ENCODE data around the gene PLBD2. TPM values are rescaled to one million over a fixed set of nuclear protein-coding genes. Genes with fewer than 3 reads are reported as not detected.
A peak's percentile ranks its signal among the peaks of the same experiment; 100 is the strongest.

The PLBD2 gene
- total and polyA plus RNA-seq, 9 of the 15 experiments (the other 6 are each of a cell fraction or from before 2014, with no cell fraction given) = 2.4 to 37.4 (median 6.0) TPM

DNA sequence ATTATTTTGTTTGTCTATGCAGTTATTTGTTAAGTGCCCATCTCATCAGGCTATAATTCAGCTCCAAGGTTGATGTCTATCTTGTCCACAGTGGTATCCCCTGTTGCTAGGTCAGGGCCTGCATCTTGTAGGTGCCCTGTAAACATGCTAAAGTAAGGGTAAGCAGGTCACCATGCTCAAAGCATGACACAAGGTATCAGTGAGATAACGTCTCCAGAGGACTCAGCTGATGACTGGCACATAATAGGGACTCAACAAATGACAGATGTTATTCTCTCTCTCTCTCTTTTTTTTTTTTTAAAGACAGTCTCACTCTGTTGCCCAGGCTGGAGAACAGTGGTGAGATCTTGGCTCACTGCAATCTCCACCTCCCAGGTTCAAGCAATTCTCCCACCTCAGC lies 66.1 kb downstream of the PLBD2 start (continued):
- no peak for TF ChIP-seq SMC3 (conservative IDR thresholded peaks at IDR 0.05; ENCODE audit: insufficient read depth, low read depth, low read length)
- TF ChIP-seq FOXK2 (conservative IDR thresholded peaks at IDR 0.05 in 1 of 2, IDR thresholded peaks at IDR 0.05 in 1 of 2; ENCODE audit: low read depth in 2 of 2) = no peak

DNA sequence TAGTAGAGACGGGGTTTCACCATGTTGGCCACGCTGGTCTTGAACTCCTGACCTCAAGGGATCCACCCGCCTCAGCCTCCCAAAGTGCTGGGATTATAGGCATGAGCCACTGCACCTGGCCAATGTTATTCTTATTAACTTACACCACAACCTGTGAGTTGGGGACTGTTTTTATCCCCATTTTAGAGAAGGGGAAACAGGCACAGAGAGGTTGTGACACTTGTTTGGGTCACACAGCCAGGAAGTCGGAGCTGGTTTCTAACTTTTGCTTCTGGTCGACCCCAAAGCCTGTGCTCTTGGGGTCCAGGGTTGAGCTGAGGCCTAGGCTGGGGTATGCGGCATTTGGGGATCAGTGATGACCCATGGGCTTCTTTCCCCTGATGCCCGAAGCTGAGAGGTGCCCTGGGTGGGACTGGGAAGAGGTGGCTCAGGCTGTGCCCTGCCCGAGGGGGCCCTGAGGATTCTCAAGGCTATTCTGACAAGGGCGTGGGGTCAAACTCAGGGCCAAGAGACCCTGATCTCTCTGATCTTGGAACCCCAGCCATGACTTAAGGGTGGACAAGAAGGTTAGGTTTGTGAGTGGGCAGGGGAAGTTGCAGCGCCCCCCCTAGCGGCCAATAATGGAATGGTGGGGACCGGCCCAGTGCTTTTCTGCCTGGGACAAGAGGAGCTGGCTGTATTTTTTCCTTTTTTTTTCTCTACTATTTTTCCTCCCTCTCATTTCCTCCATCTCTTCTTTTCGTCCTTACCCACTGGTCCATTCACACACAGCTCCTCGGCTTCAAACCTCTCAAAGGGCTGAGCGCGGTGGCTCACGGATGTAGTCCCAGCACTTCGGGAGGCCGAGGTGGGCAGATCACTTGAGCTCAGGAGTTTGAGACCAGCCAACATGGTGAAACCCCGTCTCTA lies 66.8 kb downstream of the PLBD2 start:
- peaks cover 5% of the 10 kb centered on the region; the same call in 1 of the 3 replicates for H3K36me3 ChIP-seq (ENCODE audit: control insufficient read depth, insufficient read depth, low read length)
- H3K4me3 ChIP-seq = no peak overlapping the region
- peak overlapping the region in 1 of 2 experiments; percentile 8; a peak in 1 of 4 replicates for H3K9ac ChIP-seq (ENCODE audit: insufficient read depth in 1 of 2, low read depth in 2 of 2, low read length in 2 of 2)
- H3K9me3 ChIP-seq (replicated peaks; ENCODE audit: control insufficient read depth, insufficient read depth, low read depth, low read length) = peaks cover 2% of the 10 kb centered on the region
- peaks cover 13% of the 10 kb centered on the region for H3K79me2 ChIP-seq (ENCODE audit: control insufficient read depth, insufficient read depth, low read length)
- 54% methylated on average over 19 of the region's 20 CpGs for WGBS (ENCODE audit: insufficient coverage, low coverage, missing lambda C conversion rate)
- ATAC-seq (peak; percentile 77), FAIRE-seq (peak; percentile 51), DNase-seq (ENCODE audit: extremely low read depth in 1 of 4, low spot score in 3 of 4) (peak; percentile 69 to 77 (median 73))
- ChIA-PET CTCF (ENCODE audit: low intra/inter-chr PET ratio) (interaction anchor here (0.7 to 1.5 kb wide), 3 partner anchors 112 to 487 kb away, joined by 3 to 7 read pairs (median 3); no protein-coding TSS in a partner anchor), POLR2A (interaction anchor here (0.6 to 1.3 kb wide), 5 partner anchors 11 to 442 kb away, joined by 3 to 5 read pairs (median 3); no protein-coding TSS in a partner anchor)
- no peak overlapping the region for H3K4me2 ChIP-seq (ENCODE audit: insufficient read depth, low read length)
- peaks cover 28% of the 10 kb centered on the region in 2 experiments for H3K4me1 ChIP-seq (replicated peaks in 1 of 2; ENCODE audit: control insufficient read depth in 2 of 2, insufficient read depth in 2 of 2, low read length in 2 of 2)
- no TSS peak for BruUV-seq (replicated peaks)
- H3K27me3 ChIP-seq (ENCODE audit: control insufficient read depth in 2 of 2, insufficient read depth in 2 of 2, low read length in 2 of 2) = no peaks in the 10 kb centered on the region
- intact Hi-C loops (cut with micrococcal nuclease) (loop anchor here (1.0 to 5.0 kb wide), 4 partner anchors 67 to 228 kb away; partner anchors contain the start of gene PLBD2), in situ Hi-C loops (cut with MboI) (loop anchor here (25.0 kb wide), 1 partner anchor 238 kb away; the partner anchor contains the start of genes DDX54 and RITA1)
- no peak overlapping the region for H2AFZ ChIP-seq (ENCODE audit: low read depth, low read length)
- H4K20me1 ChIP-seq (replicated peaks; ENCODE audit: control insufficient read depth, insufficient read depth, low read length) = no peaks in the 10 kb centered on the region
- no peaks in the 10 kb centered on the region for H3K9me1 ChIP-seq (ENCODE audit: control insufficient read depth, insufficient read depth, low read length)
- H3K27ac ChIP-seq (ENCODE audit: extremely low read depth, low read depth, low read length) = no peak overlapping the region
- 0 out of 2 replicates have a peak, but pooled peaks have one; percentile 24 for TF ChIP-seq SP1 (CRISPR knock-in tag; IDR thresholded peaks at IDR 0.05)
- peak; percentile 99 for TF ChIP-seq BCOR (IDR thresholded peaks at IDR 0.05)
- TF ChIP-seq, protein P1, sequence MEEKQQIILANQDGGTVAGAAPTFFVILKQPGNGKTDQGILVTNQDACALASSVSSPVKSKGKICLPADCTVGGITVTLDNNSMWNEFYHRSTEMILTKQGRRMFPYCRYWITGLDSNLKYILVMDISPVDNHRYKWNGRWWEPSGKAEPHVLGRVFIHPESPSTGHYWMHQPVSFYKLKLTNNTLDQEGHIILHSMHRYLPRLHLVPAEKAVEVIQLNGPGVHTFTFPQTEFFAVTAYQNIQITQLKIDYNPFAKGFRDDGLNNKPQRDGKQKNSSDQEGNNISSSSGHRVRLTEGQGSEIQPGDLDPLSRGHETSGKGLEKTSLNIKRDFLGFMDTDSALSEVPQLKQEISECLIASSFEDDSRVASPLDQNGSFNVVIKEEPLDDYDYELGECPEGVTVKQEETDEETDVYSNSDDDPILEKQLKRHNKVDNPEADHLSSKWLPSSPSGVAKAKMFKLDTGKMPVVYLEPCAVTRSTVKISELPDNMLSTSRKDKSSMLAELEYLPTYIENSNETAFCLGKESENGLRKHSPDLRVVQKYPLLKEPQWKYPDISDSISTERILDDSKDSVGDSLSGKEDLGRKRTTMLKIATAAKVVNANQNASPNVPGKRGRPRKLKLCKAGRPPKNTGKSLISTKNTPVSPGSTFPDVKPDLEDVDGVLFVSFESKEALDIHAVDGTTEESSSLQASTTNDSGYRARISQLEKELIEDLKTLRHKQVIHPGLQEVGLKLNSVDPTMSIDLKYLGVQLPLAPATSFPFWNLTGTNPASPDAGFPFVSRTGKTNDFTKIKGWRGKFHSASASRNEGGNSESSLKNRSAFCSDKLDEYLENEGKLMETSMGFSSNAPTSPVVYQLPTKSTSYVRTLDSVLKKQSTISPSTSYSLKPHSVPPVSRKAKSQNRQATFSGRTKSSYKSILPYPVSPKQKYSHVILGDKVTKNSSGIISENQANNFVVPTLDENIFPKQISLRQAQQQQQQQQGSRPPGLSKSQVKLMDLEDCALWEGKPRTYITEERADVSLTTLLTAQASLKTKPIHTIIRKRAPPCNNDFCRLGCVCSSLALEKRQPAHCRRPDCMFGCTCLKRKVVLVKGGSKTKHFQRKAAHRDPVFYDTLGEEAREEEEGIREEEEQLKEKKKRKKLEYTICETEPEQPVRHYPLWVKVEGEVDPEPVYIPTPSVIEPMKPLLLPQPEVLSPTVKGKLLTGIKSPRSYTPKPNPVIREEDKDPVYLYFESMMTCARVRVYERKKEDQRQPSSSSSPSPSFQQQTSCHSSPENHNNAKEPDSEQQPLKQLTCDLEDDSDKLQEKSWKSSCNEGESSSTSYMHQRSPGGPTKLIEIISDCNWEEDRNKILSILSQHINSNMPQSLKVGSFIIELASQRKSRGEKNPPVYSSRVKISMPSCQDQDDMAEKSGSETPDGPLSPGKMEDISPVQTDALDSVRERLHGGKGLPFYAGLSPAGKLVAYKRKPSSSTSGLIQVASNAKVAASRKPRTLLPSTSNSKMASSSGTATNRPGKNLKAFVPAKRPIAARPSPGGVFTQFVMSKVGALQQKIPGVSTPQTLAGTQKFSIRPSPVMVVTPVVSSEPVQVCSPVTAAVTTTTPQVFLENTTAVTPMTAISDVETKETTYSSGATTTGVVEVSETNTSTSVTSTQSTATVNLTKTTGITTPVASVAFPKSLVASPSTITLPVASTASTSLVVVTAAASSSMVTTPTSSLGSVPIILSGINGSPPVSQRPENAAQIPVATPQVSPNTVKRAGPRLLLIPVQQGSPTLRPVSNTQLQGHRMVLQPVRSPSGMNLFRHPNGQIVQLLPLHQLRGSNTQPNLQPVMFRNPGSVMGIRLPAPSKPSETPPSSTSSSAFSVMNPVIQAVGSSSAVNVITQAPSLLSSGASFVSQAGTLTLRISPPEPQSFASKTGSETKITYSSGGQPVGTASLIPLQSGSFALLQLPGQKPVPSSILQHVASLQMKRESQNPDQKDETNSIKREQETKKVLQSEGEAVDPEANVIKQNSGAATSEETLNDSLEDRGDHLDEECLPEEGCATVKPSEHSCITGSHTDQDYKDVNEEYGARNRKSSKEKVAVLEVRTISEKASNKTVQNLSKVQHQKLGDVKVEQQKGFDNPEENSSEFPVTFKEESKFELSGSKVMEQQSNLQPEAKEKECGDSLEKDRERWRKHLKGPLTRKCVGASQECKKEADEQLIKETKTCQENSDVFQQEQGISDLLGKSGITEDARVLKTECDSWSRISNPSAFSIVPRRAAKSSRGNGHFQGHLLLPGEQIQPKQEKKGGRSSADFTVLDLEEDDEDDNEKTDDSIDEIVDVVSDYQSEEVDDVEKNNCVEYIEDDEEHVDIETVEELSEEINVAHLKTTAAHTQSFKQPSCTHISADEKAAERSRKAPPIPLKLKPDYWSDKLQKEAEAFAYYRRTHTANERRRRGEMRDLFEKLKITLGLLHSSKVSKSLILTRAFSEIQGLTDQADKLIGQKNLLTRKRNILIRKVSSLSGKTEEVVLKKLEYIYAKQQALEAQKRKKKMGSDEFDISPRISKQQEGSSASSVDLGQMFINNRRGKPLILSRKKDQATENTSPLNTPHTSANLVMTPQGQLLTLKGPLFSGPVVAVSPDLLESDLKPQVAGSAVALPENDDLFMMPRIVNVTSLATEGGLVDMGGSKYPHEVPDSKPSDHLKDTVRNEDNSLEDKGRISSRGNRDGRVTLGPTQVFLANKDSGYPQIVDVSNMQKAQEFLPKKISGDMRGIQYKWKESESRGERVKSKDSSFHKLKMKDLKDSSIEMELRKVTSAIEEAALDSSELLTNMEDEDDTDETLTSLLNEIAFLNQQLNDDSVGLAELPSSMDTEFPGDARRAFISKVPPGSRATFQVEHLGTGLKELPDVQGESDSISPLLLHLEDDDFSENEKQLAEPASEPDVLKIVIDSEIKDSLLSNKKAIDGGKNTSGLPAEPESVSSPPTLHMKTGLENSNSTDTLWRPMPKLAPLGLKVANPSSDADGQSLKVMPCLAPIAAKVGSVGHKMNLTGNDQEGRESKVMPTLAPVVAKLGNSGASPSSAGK (IDR thresholded peaks at IDR 0.05) = no peak
- no peak for TF ChIP-seq ZNF785 (CRISPR knock-in tag; IDR thresholded peaks at IDR 0.05)

Measured in K562 (cell line).